Measurements from ENCODE around the gene SLC27A6.

Gene SLC27A6

GRCh38 chr5:128988476-128988875 lies 23.2 kb downstream of the SLC27A6 start:
- Histone ChIP-seq H3K9ac (no peak overlapping the region), H4K20me1 (no peaks in the 10 kb centered on the region), H3K27ac (no peak overlapping the region), H3K4me3 (no peak overlapping the region), H3K4me2 (no peak overlapping the region), H3K9me3 (replicated peaks in 1 of 11) (no peaks in the 10 kb centered on the region), H3K4me1 (no peaks in the 10 kb centered on the region), H3K36me3 (no peaks in the 10 kb centered on the region), H3K27me3 (no peaks in the 10 kb centered on the region)
- TF ChIP-seq Cebpa-rat (IDR thresholded peaks at IDR 0.05) = no peak

GRCh38 chr5:129001841-129002526 lies 36.7 kb downstream of the SLC27A6 start:
- H3K4me1 ChIP-seq = peaks cover 0 to 13% (median 6%) of the 10 kb centered on the region in 10 experiments; a peak in 10 of 20 replicates
- no peak overlapping the region for H3K4me3 ChIP-seq
- H3K4me2 ChIP-seq = peak overlapping the region in 8 of 11 experiments; percentile 0 to 49 (median 20); a peak in 9 of 22 replicates
- no peak for TF ChIP-seq Cebpa-rat (IDR thresholded peaks at IDR 0.05)
- no peaks in the 10 kb centered on the region for H3K36me3 ChIP-seq
- H3K27me3 ChIP-seq = no peaks in the 10 kb centered on the region
- no peak overlapping the region for H3K27ac ChIP-seq
- H4K20me1 ChIP-seq = no peaks in the 10 kb centered on the region
- no peak overlapping the region for H3K9ac ChIP-seq
- no peaks in the 10 kb centered on the region for H3K9me3 ChIP-seq (replicated peaks in 1 of 11)

GRCh38 chr5:129002527-129002842 lies 37.2 kb downstream of the SLC27A6 start:
- Histone ChIP-seq H3K9me3 (replicated peaks in 1 of 11) (no peaks in the 10 kb centered on the region), H3K4me3 (no peak overlapping the region), H3K4me1 (peaks cover 0 to 13% (median 6%) of the 10 kb centered on the region in 10 experiments; a peak in 10 of 20 replicates), H3K27ac (no peak overlapping the region), H3K36me3 (no peaks in the 10 kb centered on the region), H3K27me3 (no peaks in the 10 kb centered on the region), H4K20me1 (no peaks in the 10 kb centered on the region), H3K9ac (no peak overlapping the region), H3K4me2 (peak overlapping the region in 6 of 11 experiments; percentile 0 to 49 (median 14); a peak in 7 of 22 replicates)
- TF ChIP-seq Cebpa-rat (IDR thresholded peaks at IDR 0.05) = no peak

- H3K9me3 ChIP-seq (replicated peaks in 1 of 11) = no peaks in the 10 kb centered on the region
Observed at GRCh38 chr5:129003232-129003631, 37.9 kb downstream of the SLC27A6 start.

GRCh38 chr5:129014185-129014584 lies 48.9 kb downstream of the SLC27A6 start:
- no peak overlapping the region for H3K9ac ChIP-seq
- H3K27me3 ChIP-seq = no peaks in the 10 kb centered on the region
- no peak overlapping the region for H3K4me2 ChIP-seq
- H3K36me3 ChIP-seq = no peaks in the 10 kb centered on the region
- H3K9me3 ChIP-seq (replicated peaks in 1 of 11) = no peaks in the 10 kb centered on the region
- TF ChIP-seq Cebpa-rat (IDR thresholded peaks at IDR 0.05) = no peak
- H3K27ac ChIP-seq = no peak overlapping the region
- H4K20me1 ChIP-seq = no peaks in the 10 kb centered on the region
- H3K4me3 ChIP-seq = no peak overlapping the region
- no peaks in the 10 kb centered on the region for H3K4me1 ChIP-seq

More at GRCh38 chr5:129003232-129003631, 37.9 kb downstream of the SLC27A6 start:
- 0 out of 22 replicates have a peak overlapping the region, but pooled peaks of 2 of the 11 experiments have one; percentile 0 to 7 for H3K4me2 ChIP-seq
- H4K20me1 ChIP-seq = no peaks in the 10 kb centered on the region
- peaks cover 0 to 13% (median 6%) of the 10 kb centered on the region in 10 experiments; a peak in 10 of 20 replicates for H3K4me1 ChIP-seq
- H3K4me3 ChIP-seq = no peak overlapping the region
- H3K27me3 ChIP-seq = no peaks in the 10 kb centered on the region
- TF ChIP-seq Cebpa-rat (IDR thresholded peaks at IDR 0.05) = no peak
- H3K27ac ChIP-seq = no peak overlapping the region
- no peak overlapping the region for H3K9ac ChIP-seq
- no peaks in the 10 kb centered on the region for H3K36me3 ChIP-seq

- H3K27ac ChIP-seq = no peak overlapping the region
- H4K20me1 ChIP-seq = no peaks in the 10 kb centered on the region
- no peaks in the 10 kb centered on the region for H3K27me3 ChIP-seq
- H3K9ac ChIP-seq = no peak overlapping the region
- no peaks in the 10 kb centered on the region for H3K4me1 ChIP-seq
- H3K4me3 ChIP-seq = no peak overlapping the region
- TF ChIP-seq Cebpa-rat (IDR thresholded peaks at IDR 0.05) = no peak
- H3K4me2 ChIP-seq = no peak overlapping the region
- no peaks in the 10 kb centered on the region for H3K36me3 ChIP-seq
- no peaks in the 10 kb centered on the region for H3K9me3 ChIP-seq (replicated peaks in 1 of 11)
Observed at GRCh38 chr5:129018837-129019236, 53.5 kb downstream of the SLC27A6 start.

GRCh38 chr5:129019401-129019908 lies 54.2 kb downstream of the SLC27A6 start:
- no peaks in the 10 kb centered on the region for H3K9me3 ChIP-seq (replicated peaks in 1 of 11)
- H3K27me3 ChIP-seq = no peaks in the 10 kb centered on the region
- no peaks in the 10 kb centered on the region for H3K4me1 ChIP-seq
- H3K4me2 ChIP-seq = no peak overlapping the region
- no peak overlapping the region for H3K27ac ChIP-seq
- H4K20me1 ChIP-seq = no peaks in the 10 kb centered on the region
- no peak for TF ChIP-seq Cebpa-rat (IDR thresholded peaks at IDR 0.05)
- H3K36me3 ChIP-seq = no peaks in the 10 kb centered on the region
- H3K9ac ChIP-seq = no peak overlapping the region
- H3K4me3 ChIP-seq = no peak overlapping the region

- H3K27ac ChIP-seq = no peak overlapping the region
- no peaks in the 10 kb centered on the region for H3K4me1 ChIP-seq
- H3K9me3 ChIP-seq (replicated peaks in 1 of 11) = no peaks in the 10 kb centered on the region
- H3K27me3 ChIP-seq = no peaks in the 10 kb centered on the region
- H3K9ac ChIP-seq = no peak overlapping the region
- no peak overlapping the region for H3K4me3 ChIP-seq
- H3K4me2 ChIP-seq = no peak overlapping the region
- no peaks in the 10 kb centered on the region for H4K20me1 ChIP-seq
- H3K36me3 ChIP-seq = no peaks in the 10 kb centered on the region
- no peak for TF ChIP-seq Cebpa-rat (IDR thresholded peaks at IDR 0.05)
Observed at GRCh38 chr5:129020683-129021082, 55.4 kb downstream of the SLC27A6 start.

- no peaks in the 10 kb centered on the region for H3K27me3 ChIP-seq
- TF ChIP-seq Cebpa-rat (IDR thresholded peaks at IDR 0.05) = no peak
- H3K36me3 ChIP-seq = no peaks in the 10 kb centered on the region
- no peaks in the 10 kb centered on the region for H4K20me1 ChIP-seq
- no peaks in the 10 kb centered on the region for H3K9me3 ChIP-seq (replicated peaks in 1 of 11)
- no peak overlapping the region for H3K9ac ChIP-seq
- H3K4me2 ChIP-seq = no peak overlapping the region
- H3K4me1 ChIP-seq = no peaks in the 10 kb centered on the region
- H3K27ac ChIP-seq = no peak overlapping the region
- H3K4me3 ChIP-seq = no peak overlapping the region
Observed at GRCh38 chr5:129021744-129022143, 56.5 kb downstream of the SLC27A6 start.

- no peaks in the 10 kb centered on the region for H3K9me3 ChIP-seq (replicated peaks in 1 of 11)
- H3K4me1 ChIP-seq = no peaks in the 10 kb centered on the region
- no peak overlapping the region for H3K9ac ChIP-seq
- no peaks in the 10 kb centered on the region for H3K27me3 ChIP-seq
- no peaks in the 10 kb centered on the region for H3K36me3 ChIP-seq
- H3K27ac ChIP-seq = no peak overlapping the region
- no peak overlapping the region for H3K4me3 ChIP-seq
- H3K4me2 ChIP-seq = no peak overlapping the region
- no peaks in the 10 kb centered on the region for H4K20me1 ChIP-seq
- TF ChIP-seq Cebpa-rat (IDR thresholded peaks at IDR 0.05) = no peak
Observed at GRCh38 chr5:129022599-129022998, 57.3 kb downstream of the SLC27A6 start.
